B cell (primary cell): ENCODE results near the gene RHOU. TPM values are rescaled to one million over a fixed set of nuclear protein-coding genes. Genes with fewer than 3 reads are reported as not detected.

Source experiments
- ATAC-seq: fragments of 200-7000 bp; cut with Tn5 transposase; one replicate; pipeline ENCODE4 v1.10.0; 2021; ENCODE audit warnings: low read depth, mild to moderate bottlenecking, moderate number of reproducible peaks, moderate library complexity
- CTCF ChIA-PET: fragments of 350-600 bp; sonication (Branson Sonifier 250); formaldehyde crosslinking; loops from one replicate; lab custom pipeline; 2021; ENCODE audit warnings: antibody characterized with exemption, inconsistent platforms; lab: Charles Lee
- POLR2A ChIA-PET: fragments of 350-600 bp; sonication (Branson Sonifier 250); formaldehyde crosslinking; loops from one replicate; lab custom pipeline; 2021; ENCODE audit warnings: antibody characterized with exemption; lab: Charles Lee
- DNase-seq: peaks from one replicate; pipeline ENCODE4 v3.0.0; 2013
- H2AFZ ChIP-seq: 2 replicates; pipeline ENCODE4 v1.6.1; 2012; ENCODE audit warnings: mild to moderate bottlenecking, low read depth, low read length; ENCODE audit not compliant: insufficient read depth, poor library complexity, severe bottlenecking
- H3K27ac ChIP-seq, 2 donors: 1 replicate in 1 of 2; 2 replicates in 1 of 2; pipeline ENCODE4 v1.5.1; 2012 to 2013; ENCODE audit warnings: low read length in 2 of 2, mild to moderate bottlenecking in 2 of 2, moderate library complexity in 1 of 2
- H3K27me3 ChIP-seq, 4 experiments: fragments of 200-600 bp in 1 of 4; sonication (generic) in 1 of 4; replicated peaks in 1 of 4; 1 replicate in 2 of 4; 2 replicates in 2 of 4; pipeline versions ENCODE4 v1.6.1 to v1.7.0; 2013 to 2016; ENCODE audit warnings: low read length in 3 of 4, mild to moderate bottlenecking in 2 of 4, mixed read lengths in 1 of 4, moderate library complexity in 1 of 4; ENCODE audit not compliant: insufficient read depth in 4 of 4, control insufficient read depth in 3 of 4; ENCODE audit errors: control extremely low read depth in 1 of 4
- H3K36me3 ChIP-seq, 2 experiments: replicated peaks in 1 of 2; 1 replicate in 1 of 2; 2 replicates in 1 of 2; pipeline versions ENCODE4 v1.6.1 to v1.7.1; 2013; ENCODE audit warnings: low read length in 1 of 2; ENCODE audit not compliant: insufficient read depth in 2 of 2, control insufficient read depth in 1 of 2; ENCODE audit errors: control extremely low read depth in 1 of 2, extremely low read depth in 1 of 2
- H3K4me1 ChIP-seq, 2 donors: fragments of 200-600 bp in 1 of 2; sonication (generic) in 1 of 2; 1 replicate in 1 of 2; 2 replicates in 1 of 2; pipeline versions ENCODE4 v1.5.1 to v1.6.1; 2013 to 2017; ENCODE audit warnings: low read length in 2 of 2; ENCODE audit not compliant: control insufficient read depth in 2 of 2, insufficient read depth in 2 of 2
- H3K4me2 ChIP-seq: replicated peaks from 2 replicates; pipeline ENCODE3; 2012; ENCODE audit warnings: mild to moderate bottlenecking, low read depth, low read length; ENCODE audit not compliant: poor library complexity, severe bottlenecking
- H3K4me3 ChIP-seq, 5 experiments: fragments of 200-600 bp in 1 of 5; sonication (generic) in 1 of 5; 1 replicate in 3 of 5; 2 replicates in 2 of 5; pipeline versions ENCODE4 v1.5.1 to v1.7.0; 2011 to 2016; ENCODE audit warnings: low read length in 4 of 5, mild to moderate bottlenecking in 4 of 5, low read depth in 2 of 5, control low read depth in 1 of 5, moderate library complexity in 1 of 5; ENCODE audit not compliant: insufficient read depth in 1 of 5; ENCODE audit errors: control extremely low read depth in 1 of 5, extremely low read depth in 1 of 5
- H3K79me2 ChIP-seq: fragments of 200-600 bp; sonication (generic); one replicate; pipeline ENCODE4 v1.6.0; 2016; ENCODE audit warnings: low read length; ENCODE audit not compliant: control insufficient read depth, insufficient read depth
- H3K9ac ChIP-seq: fragments of 200-600 bp; sonication (generic); 2 replicates; pipeline ENCODE4 v1.6.1; 2017; ENCODE audit warnings: mild to moderate bottlenecking, low read length, moderate library complexity
- H3K9me3 ChIP-seq, 3 donors: one replicate each; pipeline versions ENCODE4 v1.6.1 to v1.7.1; 2013; ENCODE audit warnings: low read length in 2 of 3; ENCODE audit not compliant: control insufficient read depth in 2 of 3, insufficient read depth in 1 of 3; ENCODE audit errors: control extremely low read depth in 1 of 3
- H4K20me1 ChIP-seq: 2 replicates; pipeline ENCODE4 v1.6.0; 2012; ENCODE audit warnings: mild to moderate bottlenecking, low read length; ENCODE audit not compliant: insufficient read depth, control insufficient read depth, poor library complexity, severe bottlenecking
- H3K27ac Mint-ChIP-seq: one replicate; pipeline ENCODE4 v1.8.0; 2021; ENCODE audit warnings: mixed read lengths
- H3K27me3 Mint-ChIP-seq: one replicate; pipeline ENCODE4 v1.8.0; 2021; ENCODE audit warnings: mixed read lengths
- H3K4me1 Mint-ChIP-seq: one replicate; pipeline ENCODE4 v1.8.0; 2021; ENCODE audit warnings: mixed read lengths
- H3K4me3 Mint-ChIP-seq: one replicate; pipeline ENCODE4 v1.8.0; 2021; ENCODE audit warnings: mixed read lengths
- H3K9me3 Mint-ChIP-seq: one replicate; pipeline ENCODE4 v1.8.0; 2022; ENCODE audit warnings: mixed read lengths; ENCODE audit not compliant: insufficient read depth
- EZH2 ChIP-seq: IDR thresholded peaks from 2 replicates; pipeline ENCODE4 v1.6.1; 2012; ENCODE audit warnings: borderline replicate concordance, low read depth, mild to moderate bottlenecking, moderate library complexity, low read length; ENCODE audit not compliant: insufficient read depth, poor library complexity, severe bottlenecking
- WGBS: methylation state at CpG from one replicate; pipeline ENCODE4 v1.1.5; 2013; ENCODE audit warnings: missing lambda C conversion rate; ENCODE audit not compliant: insufficient coverage; 5-methylcytosine and 5-hydroxymethylcytosine counted together
- intact Hi-C: fragments of 100-400 bp; cut with micrococcal nuclease; formaldehyde crosslinking; loops from one replicate; pipeline ENCODE4 v1.10.0; 2022
- polyA plus RNA-seq: library from polyadenylated mRNA; depleted of rRNA; stranded (reverse); fragments of >200 nt; gene quantifications from 2 replicates; pipeline ENCODE4 v1.2.3, GENCODE V29; 2012
- total RNA-seq, 2 donors: library from RNA; stranded (reverse); fragments of 120-200 nt in 1 of 2; gene quantifications; 1 replicate in 1 of 2; 2 replicates in 1 of 2; pipeline versions ENCODE4 v1.2.3 to v1.2.4, GENCODE V29; 2013 to 2022
- TF ChIP-seq, protein P1 (sequence below): fragments of 200-600 bp; IDR thresholded peaks from one replicate; pipeline ENCODE4 v1.8.0; 2022; ENCODE audit warnings: antibody characterized with exemption, mild to moderate bottlenecking

Gene RHOU
- total and polyA plus RNA-seq, 2 donors (not counting 1 experiment from before 2014, with no cell fraction given), result 0.12 TPM; not detected in 1

DNA sequence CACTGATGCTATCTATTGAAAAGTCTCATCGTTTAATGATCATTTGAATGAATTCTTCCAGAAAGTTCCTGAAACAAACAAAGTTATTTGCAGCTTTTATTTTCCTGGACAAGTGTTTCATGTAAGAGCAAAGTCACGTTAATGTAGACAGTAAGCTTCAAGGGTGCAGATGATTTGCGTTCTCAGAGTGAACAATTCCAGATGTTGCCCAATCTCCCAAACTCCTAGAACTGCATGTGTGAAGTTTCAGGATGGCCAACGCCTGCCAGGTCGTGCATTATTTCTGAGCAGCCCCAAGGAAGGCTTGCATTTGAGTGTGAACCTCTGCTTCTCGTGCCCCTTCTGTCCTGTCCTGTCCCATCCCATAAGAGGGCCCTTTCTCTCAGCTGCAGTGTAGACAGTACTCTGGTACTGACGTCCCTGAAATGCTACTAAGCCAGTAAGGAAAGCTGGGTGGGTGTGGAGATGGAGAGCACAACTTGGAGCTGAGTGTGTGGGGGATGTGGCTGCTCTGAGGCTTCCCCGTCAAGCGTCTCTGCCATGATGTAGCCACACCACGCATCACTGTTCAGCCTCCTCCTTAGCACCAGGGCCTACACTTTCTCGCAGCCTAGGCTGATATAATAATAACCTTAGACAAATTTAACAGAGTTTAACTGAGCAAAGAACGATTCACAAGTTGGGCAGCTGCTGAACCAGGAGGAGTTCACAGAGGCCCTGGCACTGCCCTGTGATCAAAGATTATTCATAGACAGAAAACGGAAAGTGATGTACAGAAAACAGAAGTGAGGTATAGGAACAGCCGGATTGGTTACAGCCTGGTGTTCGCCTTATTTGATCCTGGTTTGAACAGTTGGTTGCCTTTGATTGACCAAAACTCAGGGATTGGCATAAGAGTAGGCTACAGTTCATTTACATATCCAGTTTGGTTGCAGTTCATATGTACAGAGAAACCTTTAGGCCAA is 50.4 kb downstream of the RHOU start:
- Histone ChIP-seq H3K9ac (no peak overlapping the region), H3K4me2 (no peak overlapping the region), H4K20me1 (no peaks in the 10 kb centered on the region), H3K9me3 (no peaks in the 10 kb centered on the region), H3K27me3 (peaks cover 0 to 3% (median 0%) of the 10 kb centered on the region in 4 experiments), H3K4me1 (no peaks in the 10 kb centered on the region), H2AFZ (no peak overlapping the region), H3K36me3 (no peaks in the 10 kb centered on the region), H3K4me3 (no peak overlapping the region), H3K27ac (no peak overlapping the region), H3K79me2 (no peaks in the 10 kb centered on the region)
- intact Hi-C loops, result no loop called here
- Mint-ChIP-seq H3K27ac (no peak overlapping the region), H3K4me1 (no peaks in the 10 kb centered on the region), H3K27me3 (peaks cover 5% of the 10 kb centered on the region), H3K9me3 (no peaks in the 10 kb centered on the region), H3K4me3 (no peak overlapping the region)
- TF ChIP-seq, protein P1, sequence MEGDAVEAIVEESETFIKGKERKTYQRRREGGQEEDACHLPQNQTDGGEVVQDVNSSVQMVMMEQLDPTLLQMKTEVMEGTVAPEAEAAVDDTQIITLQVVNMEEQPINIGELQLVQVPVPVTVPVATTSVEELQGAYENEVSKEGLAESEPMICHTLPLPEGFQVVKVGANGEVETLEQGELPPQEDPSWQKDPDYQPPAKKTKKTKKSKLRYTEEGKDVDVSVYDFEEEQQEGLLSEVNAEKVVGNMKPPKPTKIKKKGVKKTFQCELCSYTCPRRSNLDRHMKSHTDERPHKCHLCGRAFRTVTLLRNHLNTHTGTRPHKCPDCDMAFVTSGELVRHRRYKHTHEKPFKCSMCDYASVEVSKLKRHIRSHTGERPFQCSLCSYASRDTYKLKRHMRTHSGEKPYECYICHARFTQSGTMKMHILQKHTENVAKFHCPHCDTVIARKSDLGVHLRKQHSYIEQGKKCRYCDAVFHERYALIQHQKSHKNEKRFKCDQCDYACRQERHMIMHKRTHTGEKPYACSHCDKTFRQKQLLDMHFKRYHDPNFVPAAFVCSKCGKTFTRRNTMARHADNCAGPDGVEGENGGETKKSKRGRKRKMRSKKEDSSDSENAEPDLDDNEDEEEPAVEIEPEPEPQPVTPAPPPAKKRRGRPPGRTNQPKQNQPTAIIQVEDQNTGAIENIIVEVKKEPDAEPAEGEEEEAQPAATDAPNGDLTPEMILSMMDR, result no peak
- no peak for TF ChIP-seq EZH2
- ChIA-PET POLR2A (no interaction called here), CTCF (no interaction called here)
- 88% methylated on average over 12 of the region's 15 CpGs for WGBS
- no peak for ATAC-seq
- no peak for DNase-seq
